ENCODE results near the gene KIF19. TPM values are rescaled to one million over a fixed set of nuclear protein-coding genes. Genes with fewer than 3 reads are reported as not detected.
A peak's percentile ranks its signal among the peaks of the same experiment; 100 is the strongest.

Gene KIF19
- total RNA-seq, 1 donor from 2014 or later = 0.22 TPM

DNA sequence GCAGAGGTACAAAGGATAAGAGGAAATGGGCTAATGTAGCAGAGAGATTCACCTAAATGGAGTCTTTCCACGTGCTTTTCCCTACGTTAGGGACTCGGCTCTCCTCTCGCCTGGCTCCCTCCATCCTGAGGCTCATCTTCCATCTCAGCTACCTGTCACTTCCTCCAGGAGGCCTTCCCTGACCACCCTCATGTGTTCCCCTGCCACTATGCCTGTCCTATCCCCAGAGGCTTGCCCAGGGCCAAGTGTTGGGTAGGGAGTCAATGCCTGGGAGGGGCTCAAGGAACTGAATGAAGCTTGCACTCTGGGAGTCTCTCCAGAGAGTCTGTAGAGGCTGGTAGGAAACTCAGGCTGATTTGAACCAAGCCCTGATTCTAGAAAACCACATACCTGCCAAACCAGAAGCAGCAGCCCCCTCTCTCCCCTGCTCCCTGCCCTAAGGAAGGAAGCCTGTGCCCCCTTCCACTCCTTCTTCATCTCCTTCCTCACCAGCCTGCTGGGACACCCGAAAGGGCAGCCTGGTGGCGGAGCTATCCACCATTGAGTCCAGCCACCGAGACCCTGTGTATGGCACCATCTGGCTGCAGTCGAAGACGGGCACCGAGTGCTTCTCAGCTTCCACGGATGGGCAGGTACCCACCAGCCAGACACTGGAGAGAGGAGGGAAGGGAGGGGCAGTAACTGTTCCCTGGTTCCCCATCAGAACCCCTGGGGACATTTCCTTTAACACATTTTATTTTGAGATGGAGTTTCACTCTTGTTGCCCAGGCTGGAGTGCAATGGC, 26.6 kb upstream of the KIF19 start:
- no peak for DNase-seq
- ATAC-seq (ENCODE audit: poor library complexity) = no peak
- intact Hi-C loops (cut with DNase I) = loop anchor here (5.0 to 10.0 kb wide), 3 partner anchors 87 to 195 kb away; partner anchors contain the start of gene TTYH2

DNA sequence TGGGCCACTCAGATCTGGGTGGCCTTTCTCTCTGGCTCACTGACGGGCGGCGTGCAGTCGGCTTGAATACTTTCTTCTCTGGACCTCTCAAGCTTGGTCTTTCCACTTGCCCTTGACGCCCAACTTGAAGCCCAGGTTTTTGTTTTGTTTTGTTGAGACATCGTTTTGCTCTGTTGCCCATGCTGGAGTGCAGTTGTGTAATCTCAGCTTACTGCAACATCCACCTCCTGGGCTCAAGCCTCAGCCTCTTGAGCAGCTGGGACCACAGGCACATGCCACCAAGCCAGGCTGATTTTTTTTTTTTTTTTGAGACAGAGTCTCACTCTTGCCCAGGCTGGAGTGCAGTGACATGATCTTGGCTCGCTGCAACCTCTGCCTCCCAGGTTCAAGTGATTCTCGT, 22.7 kb upstream of the KIF19 start:
- no peak for DNase-seq
- ATAC-seq (ENCODE audit: poor library complexity) = no peak
- intact Hi-C loops (cut with DNase I) = loop anchor here (10.0 kb wide), 2 partner anchors 151 to 191 kb away; no protein-coding TSS in a partner anchor

DNA sequence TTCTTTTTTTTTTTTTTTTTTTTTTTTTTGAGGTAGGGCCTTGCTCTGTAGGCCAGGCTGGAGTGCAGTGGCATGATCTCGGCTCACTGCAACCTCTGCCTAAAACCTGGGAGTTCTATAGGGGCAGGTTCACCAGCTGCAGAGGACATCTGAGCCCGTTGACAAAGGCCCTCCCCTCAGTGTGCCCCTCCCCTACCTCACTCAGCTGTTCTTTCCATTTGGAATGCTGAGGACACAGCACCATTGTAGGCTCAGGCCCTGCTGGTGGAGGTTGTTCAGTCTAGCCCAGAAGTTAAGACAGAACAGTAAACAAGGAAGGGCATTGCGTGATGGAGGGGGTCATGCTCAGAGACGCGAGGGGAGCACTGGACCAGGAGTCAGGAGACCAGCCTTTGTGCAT, 21.8 kb upstream of the KIF19 start:
- intact Hi-C loops (cut with DNase I) = loop anchor here (10.0 kb wide), 2 partner anchors 151 to 191 kb away; no protein-coding TSS in a partner anchor
- ATAC-seq (ENCODE audit: poor library complexity) (no peak), DNase-seq (no peak)

DNA sequence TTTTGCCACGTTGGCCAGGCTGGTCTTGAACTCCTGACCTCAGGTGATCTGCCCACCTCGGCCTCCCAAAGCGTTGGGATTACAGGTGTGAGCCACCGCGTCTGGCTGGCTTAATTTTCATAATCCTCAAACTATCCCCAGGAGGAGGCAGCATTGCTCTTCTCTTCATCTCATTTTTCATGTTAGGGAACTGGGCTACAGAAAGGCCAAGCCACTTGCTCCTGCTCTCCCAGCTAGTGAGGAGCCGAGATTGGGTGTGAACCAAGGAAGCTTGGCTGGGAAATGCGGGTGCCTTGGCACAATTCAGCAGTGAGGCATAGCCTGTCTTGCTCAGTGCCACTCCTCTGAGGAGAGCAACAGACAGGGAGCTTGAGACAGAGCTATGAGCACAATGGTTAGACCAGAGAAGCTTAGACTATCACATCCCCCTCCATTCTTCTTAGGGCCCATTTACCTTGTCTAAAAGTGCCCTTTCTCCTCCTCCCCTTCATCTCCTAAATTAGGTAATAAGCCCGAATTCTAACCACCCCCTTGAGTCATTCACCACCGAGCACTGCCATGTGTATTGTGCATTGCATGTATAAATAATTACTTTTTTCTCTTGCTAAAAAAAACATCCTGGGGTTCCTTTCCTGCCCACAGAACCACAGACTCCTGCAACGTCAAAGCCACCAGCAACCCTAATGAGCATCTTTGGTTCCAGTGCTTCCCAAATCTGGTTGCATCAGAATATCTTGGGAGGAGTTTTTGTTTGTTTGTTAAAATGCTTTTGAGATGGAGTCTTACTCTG, 20.0 kb upstream of the KIF19 start:
- ATAC-seq (ENCODE audit: poor library complexity) = no peak
- DNase-seq = no peak
- intact Hi-C loops (cut with DNase I) = loop anchor here (5.0 to 10.0 kb wide), 3 partner anchors 56 to 189 kb away; partner anchors contain the start of gene BTBD17

DNA sequence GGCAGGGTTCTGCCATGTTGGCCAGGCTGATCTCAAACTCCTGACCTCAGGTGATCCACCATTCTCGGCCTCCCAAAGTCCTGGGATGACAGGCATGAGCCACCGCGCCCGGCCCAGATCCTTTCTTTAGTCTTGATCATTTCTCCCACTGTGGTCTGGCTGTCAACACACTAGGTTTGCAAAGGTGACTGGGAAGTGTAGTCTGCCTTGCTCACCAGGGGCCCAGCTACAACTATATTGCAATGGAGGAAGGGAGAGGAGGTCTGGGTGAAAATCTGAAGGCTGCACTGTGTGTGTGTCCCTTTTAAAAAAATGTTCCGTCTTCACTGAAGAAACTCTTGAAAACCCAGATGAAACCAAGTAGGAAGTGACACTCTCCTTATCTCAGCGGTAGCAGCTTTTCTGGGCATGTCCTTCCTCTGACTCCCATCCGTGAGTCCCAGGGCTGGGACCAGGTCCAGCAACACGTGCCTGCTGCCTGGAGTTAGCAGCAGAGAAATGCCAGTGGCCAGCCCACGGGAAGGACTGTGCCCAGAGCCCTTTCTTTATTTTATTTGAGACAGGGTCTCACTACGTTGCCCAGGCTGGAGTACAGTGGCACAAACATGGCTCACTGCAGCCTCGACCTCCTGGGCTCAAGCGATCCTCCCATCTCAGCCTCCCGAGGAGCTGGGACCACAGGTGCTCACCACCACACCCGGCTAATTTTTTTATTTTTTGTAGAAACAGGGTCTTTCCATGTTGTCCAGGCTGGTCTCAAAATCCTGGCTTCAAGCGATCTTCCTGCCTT, 17.8 kb upstream of the KIF19 start:
- DNase-seq = peak; percentile 84
- ATAC-seq (ENCODE audit: poor library complexity) = peak; percentile 90
- intact Hi-C loops (cut with DNase I) = loop anchor here (5.0 to 10.0 kb wide), 3 partner anchors 54 to 187 kb away; partner anchors contain the start of gene BTBD17

DNA sequence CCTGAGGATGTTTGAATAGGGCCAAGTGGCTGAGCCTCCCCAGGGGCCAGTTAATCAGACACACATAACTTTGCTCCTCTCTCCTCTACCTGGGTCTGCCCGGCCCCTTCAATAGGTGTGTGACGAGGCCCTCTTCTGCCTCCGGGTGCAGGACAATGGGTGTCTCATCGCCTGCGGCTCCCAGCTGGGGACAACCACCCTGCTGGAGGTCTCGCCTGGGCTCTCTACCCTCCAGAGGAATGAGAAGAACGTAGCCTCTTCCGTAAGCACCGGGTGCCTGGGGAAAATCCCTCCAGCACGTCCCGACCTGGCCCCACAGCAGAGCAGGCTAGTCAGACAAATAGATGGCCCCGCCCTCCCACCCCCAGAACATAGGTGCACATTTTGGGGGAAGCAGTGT, 16.1 kb upstream of the KIF19 start:
- DNase-seq = no peak
- intact Hi-C loops (cut with DNase I) = loop anchor here (5.0 to 10.0 kb wide), 3 partner anchors 52 to 185 kb away; partner anchors contain the start of gene BTBD17
- no peak for ATAC-seq (ENCODE audit: poor library complexity)

DNA sequence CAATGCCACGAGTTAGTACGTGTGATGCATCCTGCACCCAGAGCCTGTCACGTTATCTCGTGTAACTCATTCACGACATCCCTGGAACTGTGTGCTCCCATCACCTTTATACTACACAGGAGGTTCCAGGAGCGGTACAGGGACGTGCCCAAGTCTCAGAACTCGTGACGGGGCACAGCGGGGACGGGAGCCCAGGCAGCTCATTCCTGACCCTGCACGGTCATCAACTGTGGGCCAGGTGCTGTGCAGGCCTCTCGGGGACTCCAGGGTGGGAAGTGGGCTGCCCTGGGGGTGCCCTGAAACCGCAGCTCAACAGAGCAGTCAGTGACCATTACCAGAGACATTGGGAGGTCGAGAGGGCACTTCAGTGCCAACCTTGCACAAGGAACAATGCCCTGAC, 11.1 kb upstream of the KIF19 start:
- intact Hi-C loops (cut with DNase I) = no loop called here

DNA sequence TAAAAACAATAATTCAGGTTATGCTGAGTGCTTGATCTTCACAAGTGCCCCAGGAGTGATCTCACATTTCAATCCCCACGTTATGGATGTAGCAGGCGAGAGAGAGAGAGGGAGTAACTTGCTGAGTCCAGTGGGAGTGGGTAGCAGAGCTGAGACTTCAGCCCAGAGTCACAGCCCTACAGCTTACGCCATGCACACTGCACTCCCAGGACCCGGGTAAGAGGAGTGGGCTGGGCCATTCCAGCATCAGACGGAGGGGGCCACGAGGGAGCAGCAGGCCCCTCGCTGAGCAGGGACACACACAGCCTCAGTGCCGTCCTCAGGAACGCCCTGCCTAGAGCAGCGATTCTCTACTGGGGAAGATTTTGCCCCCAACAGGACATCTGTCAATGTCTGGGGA, 9.8 kb upstream of the KIF19 start:
- no peak for ATAC-seq (ENCODE audit: poor library complexity)
- no peak for DNase-seq
- intact Hi-C loops (cut with DNase I) = no loop called here

More for the DNA sequence above, 11.1 kb upstream of the KIF19 start:
- DNase-seq = no peak
- ATAC-seq (ENCODE audit: poor library complexity) = no peak

DNA sequence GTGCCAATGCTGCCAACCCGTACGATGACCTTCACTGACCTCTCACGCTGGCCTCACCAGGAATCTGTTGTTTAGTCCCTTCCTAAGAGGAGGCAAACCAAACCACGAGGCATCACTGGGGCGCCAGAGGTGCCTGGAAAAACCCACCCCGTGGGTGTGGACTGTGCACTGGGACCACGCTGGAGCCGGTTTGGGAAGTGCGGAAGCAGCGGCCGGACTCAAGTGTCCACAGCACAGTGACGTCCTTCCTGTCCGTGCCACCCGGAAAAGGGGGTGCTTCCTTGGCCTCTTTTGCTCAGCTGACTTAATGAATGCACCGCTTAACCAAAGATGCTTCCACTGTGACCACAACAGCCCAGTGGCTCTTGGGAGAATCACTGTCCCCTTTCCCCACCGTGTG, 9.0 kb upstream of the KIF19 start:
- intact Hi-C loops (cut with DNase I) = no loop called here
- ATAC-seq (ENCODE audit: poor library complexity) (no peak), DNase-seq (no peak)

DNA sequence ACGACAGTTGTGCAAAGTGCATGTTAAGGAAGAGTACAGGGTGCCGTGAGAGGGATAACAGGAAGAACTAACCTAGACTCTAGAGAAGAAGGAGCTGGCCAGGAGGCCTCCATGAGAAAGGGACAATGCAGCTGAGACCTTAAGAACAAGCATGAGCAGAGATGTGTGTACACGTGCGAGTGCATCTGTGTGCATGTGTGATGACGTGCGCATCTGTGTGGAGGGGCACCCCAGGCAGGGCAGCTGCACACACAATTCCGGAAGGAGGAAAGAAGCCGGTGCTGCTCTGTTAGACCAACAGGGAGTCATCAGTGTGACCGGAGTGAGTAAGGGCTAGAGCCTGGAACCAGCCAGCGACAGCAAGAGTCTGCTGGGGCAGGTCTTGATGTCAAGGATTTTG, 7.6 kb upstream of the KIF19 start:
- DNase-seq (no peak), ATAC-seq (ENCODE audit: poor library complexity) (no peak)
- intact Hi-C loops (cut with DNase I) = no loop called here

DNA sequence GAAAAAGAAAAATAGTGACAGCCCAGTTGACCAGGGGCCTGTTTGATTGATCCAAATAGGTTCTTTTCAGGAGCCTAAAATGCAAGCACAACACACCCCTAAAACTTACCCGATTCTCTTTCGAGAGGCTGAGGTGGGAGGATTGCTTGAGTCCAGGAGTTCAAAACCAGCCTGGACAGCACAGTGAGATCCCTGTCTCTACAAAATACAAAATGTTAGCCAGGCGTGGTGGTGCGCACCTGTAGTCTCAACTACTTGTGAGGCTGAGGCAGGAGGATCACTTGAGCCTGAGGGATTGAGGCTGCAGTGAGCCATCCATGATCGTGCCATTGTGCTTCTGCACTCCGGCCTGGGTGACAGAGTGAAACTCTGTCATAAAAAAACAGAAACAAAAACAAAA, 1.5 kb upstream of the KIF19 start:
- DNase-seq (no peak), ATAC-seq (ENCODE audit: poor library complexity) (no peak)
- intact Hi-C loops (cut with DNase I) = no loop called here

DNA sequence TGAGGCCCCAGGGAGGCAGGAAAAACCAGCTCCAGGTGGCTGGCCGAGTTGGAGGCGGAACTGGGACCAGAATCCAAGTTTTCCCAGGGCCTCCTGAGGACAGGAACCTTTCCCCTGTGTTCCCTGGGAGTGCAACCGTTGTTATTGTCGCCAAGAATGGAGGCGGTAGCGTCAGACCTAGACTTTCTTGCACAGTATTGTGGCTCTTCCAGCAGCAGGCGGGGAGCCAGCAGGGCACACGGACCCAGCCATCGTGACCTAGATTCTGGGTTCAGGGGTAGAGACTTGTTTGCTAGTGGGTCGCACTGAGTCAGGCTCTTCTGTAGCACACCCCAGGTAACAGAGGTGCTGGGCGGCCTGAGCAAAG, 667 bp upstream of the KIF19 start:
- ATAC-seq (ENCODE audit: poor library complexity) (peak; percentile 61), DNase-seq (no peak)
- intact Hi-C loops (cut with DNase I) = no loop called here

DNA sequence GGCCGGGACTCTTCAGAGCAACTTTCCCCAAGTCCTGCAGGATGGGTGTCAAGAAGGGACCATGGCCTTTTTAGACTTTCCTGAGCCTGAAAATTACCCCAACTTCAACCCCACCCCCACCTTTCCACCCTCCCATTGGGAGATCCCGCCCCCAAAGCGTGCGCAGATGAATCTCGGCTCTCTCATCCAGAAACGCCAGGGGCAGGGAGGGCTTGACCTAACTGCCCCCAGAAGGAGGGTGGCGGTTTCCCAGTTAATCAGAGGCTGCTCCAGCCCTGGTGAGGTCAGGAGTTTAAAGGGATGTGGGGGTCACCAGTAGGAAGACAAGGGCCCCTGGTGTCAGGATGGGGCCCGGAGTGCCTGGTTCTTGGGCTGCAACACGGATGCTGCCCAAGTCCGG, 480 bp downstream of the KIF19 start:
- no peak for ATAC-seq (ENCODE audit: poor library complexity)
- DNase-seq = no peak
- intact Hi-C loops (cut with DNase I) = no loop called here

DNA sequence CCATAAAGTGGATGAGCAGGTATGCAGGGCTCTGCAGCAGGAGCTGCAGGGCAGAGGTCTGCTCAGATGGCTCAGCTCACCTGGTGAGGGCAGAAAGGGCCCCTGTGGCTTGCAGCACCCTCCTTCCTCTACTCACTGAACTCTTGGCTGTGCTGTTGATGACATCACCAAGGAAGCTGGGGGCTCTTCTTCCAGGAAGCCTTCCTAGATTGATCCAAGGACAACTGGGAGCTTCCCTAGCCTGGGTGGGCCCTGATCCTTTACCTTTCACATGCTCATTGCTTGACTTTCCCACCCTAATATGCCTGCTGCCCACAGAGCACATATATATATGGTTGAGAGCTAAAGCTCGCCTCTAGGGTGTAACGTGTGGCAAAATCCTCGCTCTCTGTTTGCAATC, 2.5 kb downstream of the KIF19 start:
- DNase-seq (no peak), ATAC-seq (ENCODE audit: poor library complexity) (no peak)
- intact Hi-C loops (cut with DNase I) = no loop called here

DNA sequence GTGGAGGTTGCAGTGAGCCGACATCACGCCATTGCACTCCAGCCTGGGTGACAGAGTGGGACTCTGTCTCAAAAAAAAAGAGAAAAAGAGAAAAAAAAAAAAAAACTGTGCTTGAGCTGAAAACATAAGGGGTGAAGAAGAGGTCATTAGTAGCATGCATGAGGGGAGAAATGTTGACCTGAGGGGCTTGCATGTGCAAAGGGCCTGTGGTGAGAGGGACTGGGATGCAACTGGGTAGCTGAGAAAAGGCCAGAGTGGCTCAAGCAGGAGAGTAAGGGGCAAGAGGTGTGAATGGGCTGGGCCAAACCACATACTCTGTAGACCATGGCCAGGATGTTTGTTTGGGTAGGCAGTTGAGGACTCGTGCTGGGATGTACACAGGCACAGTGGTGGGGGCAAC, 3.4 kb downstream of the KIF19 start:
- intact Hi-C loops (cut with DNase I) = no loop called here
- DNase-seq = no peak
- no peak for ATAC-seq (ENCODE audit: poor library complexity)

DNA sequence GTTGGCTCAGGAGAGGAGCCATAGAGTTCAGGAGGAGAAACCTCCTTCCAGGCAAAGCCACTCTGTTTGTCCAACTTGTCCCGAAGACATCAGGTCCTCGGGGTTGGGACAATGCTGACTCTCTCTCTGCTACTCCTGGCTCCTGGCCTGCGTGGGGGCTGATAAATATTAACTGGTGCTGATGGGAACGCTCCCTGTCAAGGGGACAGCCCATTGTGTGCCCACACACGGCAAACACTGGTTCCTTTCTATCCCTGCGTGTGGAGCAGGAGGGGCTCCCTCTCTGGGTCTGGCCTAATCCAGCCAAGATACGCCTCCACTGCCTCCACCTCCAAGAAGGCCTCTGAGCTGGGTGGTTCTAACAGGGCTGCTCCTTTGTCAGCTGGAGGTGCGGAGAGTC, 4.4 kb downstream of the KIF19 start:
- intact Hi-C loops (cut with DNase I) = no loop called here
- DNase-seq = no peak
- no peak for ATAC-seq (ENCODE audit: poor library complexity)

DNA sequence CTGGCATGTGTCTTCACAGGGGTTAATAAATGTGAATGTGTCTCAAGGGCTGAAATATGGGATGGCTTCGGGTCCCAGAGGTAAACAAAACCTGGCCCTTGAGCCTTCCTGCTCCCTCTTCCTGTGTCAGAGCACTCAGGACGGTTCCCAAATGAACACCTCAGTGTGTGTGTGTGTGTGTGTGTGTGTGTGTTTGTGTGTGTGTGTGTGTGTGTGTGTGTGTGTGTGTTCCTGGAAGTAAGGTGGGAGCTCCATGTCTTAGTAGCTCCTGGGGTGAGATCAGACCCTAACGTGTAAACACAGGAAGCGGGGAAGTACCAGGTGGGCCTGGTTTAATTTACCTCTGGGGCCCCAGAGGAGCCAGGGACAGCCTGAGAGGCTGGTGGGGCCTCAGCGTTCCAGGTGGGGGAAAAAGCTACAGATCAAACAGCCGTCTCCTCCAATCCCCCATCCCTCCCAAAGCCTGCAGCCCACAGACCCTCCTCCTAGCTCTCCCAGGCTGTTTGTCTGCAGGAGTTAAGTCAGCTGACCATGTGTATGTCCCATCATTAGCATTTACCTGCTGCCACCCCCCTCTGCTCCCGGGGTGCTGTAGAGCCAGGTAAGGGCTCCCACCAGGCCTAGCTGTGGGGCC, 6.1 kb downstream of the KIF19 start:
- no peak for DNase-seq
- no peak for ATAC-seq (ENCODE audit: poor library complexity)
- intact Hi-C loops (cut with DNase I) = no loop called here

DNA sequence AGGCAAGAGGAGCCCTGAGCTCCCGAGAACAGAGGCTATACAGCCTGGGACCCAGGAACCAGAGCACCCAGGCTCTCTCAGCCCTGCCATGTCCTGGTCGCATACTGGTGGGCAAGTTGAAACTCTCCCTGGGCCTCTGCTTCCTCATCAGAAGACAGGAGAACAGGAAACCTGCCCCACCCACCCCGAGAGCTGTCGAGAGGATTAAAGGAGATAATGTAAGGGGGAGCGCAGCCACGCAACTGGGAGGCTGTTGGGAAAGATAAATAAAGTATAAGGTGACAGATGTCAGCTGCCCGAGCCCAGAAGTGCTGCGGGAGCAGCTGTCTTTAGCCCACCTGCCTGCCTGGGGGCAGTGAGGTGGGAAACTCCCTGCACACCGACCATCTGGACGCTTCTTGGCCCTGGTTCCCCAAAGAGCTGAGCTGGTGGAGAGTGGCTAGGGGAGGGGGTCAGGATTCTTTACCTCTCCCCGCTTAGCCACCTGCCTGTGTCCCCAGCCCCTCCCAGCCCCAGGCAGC, 6.8 kb downstream of the KIF19 start:
- no peak for ATAC-seq (ENCODE audit: poor library complexity)
- intact Hi-C loops (cut with DNase I) = no loop called here
- no peak for DNase-seq

All from Right ventricle myocardium superior (tissue), 1 donor.